NCI-H774 (cell line): ENCODE data around the gene UBE2V1.
A peak's percentile ranks its signal among the peaks of the same experiment; 100 is the strongest.

ENCODE experiments used
- DNase-seq: peaks from one replicate; lab custom pipeline; 2025; lab: John Stamatoyannopoulos, UW

Gene UBE2V1

DNA sequence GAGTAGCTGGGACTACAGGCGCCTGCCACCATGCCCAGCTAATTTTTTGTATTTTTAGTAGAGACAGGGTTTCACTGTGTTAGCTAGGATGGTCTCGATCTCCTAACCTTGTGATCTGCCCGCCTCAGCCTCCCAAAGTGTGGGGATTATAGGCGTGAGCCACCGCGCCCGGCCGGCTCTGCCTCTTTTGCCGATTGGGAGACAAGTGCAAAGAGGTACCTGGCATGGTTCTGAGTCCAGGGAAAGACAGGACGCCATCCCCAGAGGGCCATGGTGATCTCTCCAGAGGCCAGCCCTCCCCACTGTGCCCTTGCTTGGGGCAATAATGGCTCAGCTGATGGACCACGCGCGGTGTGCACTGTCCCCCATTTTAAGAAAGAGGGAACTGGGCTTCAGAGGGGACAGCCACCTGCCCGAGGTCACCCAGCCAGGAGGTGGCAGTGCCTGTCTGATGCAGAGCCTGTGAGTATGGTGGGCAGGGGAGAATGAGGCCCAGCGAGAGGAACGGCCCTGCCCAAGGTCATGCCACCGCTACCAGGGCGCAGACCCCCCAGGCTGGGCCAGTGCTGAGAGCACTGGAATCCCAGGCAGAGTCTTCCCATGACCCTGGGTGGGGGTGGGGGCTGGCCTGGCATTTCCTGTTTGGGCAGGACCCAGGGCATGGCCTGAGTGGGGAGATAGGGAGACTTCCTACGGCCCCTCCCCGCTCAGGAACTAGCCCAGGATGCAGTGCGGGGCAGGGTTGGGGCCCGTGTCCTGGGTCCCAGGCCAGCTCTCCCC is 69.2 kb downstream of the UBE2V1 start:
- DNase-seq = no peak

GRCh38 chr20:50042370-50043313 is 70.3 kb downstream of the UBE2V1 start:
- DNase-seq = no peak

DNA sequence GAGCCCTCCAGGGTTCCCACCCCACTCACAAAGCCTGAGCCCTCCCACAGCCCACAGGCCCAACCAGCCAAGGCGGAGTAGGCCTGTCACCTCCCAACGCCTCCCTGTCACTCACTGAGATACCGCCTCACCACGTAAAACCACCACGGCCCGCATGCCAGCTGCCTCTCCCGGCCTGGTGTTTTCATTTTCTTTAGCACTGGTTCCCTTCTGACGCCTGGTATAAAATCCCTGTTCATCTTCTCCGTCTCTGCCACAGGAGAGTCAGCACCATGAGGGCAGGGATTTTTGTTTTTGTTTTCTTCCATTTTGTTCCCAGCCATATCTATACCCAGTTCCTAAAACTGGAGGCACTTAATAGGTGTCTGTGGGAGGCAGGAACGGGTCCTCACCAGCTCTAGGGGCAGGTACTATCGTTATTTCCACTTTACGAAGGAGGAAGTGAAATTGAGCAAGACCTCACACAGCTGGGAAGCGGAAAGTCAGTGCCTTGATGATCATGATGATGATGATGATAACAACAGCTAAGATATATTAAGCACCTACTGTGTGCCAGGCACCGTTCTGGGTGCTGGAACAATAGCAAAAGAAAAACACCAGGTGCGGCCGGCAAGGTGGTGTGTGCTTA is 71.6 kb downstream of the UBE2V1 start:
- no peak for DNase-seq

- no peak for DNase-seq
Measured at GRCh38 chr20:50040432-50041245, 72.3 kb downstream of the UBE2V1 start.

- DNase-seq = no peak
Measured at GRCh38 chr20:50039706-50040431, 73.1 kb downstream of the UBE2V1 start.

DNA sequence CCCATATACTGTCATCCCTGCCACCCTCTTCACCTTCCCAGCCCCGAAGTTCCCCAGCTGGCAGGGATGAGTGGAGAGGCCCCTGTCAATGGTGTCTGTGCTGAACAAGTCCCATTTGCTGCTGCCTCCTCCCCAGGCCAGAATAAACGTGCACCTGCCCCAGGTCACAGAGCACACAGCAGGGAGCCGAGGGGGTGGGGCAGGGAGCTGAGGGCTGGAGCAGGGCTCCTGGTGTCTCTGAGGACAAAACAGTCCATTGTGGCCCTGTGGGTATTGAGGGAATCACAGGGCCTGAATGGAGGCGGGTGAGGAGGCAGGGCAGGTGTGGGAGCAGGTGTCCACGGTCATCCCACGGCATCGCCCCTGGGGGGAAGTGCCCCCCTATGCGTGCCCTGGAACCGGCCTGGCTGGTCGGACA is 74.4 kb downstream of the UBE2V1 start:
- DNase-seq = peak; percentile 81

DNA sequence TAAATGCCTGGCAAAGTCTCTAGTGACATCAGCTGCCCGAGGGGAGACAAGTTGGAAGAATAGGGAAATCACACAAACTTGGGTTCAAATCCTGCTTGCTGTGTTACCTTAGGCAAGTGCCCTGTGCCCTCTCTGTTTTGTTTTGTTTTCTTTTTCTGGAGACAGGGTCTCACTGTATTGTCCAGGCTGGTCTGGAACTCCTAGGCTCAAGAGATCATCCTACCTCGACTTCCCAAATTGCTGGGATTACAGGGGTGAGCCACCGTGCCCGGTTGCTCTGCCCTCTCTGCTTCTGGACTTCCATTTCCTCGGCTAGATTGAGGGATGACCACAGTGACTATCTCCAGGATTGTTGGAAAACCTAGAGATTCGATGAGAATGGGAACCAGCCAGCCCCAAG is 74.8 kb downstream of the UBE2V1 start:
- no peak for DNase-seq

- DNase-seq = no peak
Measured at GRCh38 chr20:50037575-50037974, 75.4 kb downstream of the UBE2V1 start.

DNA sequence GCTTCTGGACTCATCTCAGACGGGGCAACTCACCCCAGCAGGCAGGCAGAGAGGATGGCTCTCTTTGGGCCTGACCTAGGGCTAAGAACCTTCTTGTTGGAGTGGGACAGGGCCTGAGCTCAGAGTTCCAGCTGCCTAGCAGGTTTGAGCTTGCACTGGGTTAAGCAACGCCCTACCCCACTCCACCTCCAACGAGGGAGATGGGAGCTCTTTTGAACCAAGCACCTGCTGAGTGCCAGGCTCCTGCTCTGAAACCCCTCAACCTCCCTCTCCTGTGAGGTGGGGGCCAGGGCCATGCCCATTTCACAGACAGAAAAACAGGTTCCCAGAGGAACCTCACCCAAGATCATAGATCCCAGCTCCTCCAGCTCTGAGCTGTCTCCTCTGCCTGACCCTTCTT is 75.8 kb downstream of the UBE2V1 start:
- DNase-seq = no peak

DNA sequence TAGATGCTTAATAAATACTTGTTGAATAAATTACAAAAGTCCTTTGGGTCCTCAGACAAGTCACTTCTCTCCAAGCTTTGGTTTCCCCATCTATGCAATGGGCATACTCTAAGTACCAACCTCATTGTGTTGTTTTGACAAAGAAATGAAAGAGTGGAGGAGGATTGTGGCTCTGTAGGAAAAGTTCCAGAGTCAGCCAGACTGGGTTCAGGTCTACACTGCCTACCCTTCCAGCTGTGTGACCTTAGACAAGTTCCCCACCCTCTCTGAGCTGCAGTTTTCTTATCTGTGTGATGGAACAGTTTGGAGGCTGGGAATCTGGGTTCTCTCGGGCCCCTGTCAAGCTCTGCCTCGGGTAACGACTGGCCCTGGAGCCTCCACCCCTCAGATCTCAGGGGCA is 76.2 kb downstream of the UBE2V1 start:
- DNase-seq = no peak

- no peak for DNase-seq
Measured at GRCh38 chr20:50034567-50035180, 78.3 kb downstream of the UBE2V1 start.

GRCh38 chr20:50032955-50033666 is 79.8 kb downstream of the UBE2V1 start:
- no peak for DNase-seq
